Small intestine (tissue), 16 donors: ENCODE results near the gene PLCG2. TPM values are rescaled to one million over a fixed set of nuclear protein-coding genes. Genes with fewer than 3 reads are reported as not detected.
A peak's percentile ranks its signal among the peaks of the same experiment; 100 is the strongest.

Experiments used
- DNase-seq, 2 donors: peaks; one replicate each; pipeline versions ENCODE4 v3.0.0 to v3.0.0-alpha.2; 2013
- FAIRE-seq: peaks from 2 replicates; lab custom pipeline; 2012; peaks lifted over from hg19 to GRCh38; lab: Jason Lieb, UNC
- H3K27ac ChIP-seq, 3 donors: one replicate each; pipeline ENCODE4 v1.5.1; 2013; ENCODE audit warnings: low read length in 2 of 3, mild to moderate bottlenecking in 2 of 3, control low read depth in 1 of 3, inconsistent platforms in 1 of 3, low read depth in 1 of 3, moderate library complexity in 1 of 3
- H3K27me3 ChIP-seq, 3 donors: one replicate each; pipeline ENCODE4 v1.6.1; 2013; ENCODE audit warnings: low read length in 3 of 3, inconsistent platforms in 1 of 3; ENCODE audit not compliant: control insufficient read depth in 3 of 3, insufficient read depth in 3 of 3
- H3K36me3 ChIP-seq, 3 donors: one replicate each; pipeline ENCODE4 v1.6.1; 2013; ENCODE audit warnings: low read length in 3 of 3, inconsistent platforms in 1 of 3, low read depth in 1 of 3, mild to moderate bottlenecking in 1 of 3, moderate library complexity in 1 of 3; ENCODE audit not compliant: control insufficient read depth in 3 of 3, insufficient read depth in 2 of 3
- H3K4me1 ChIP-seq, 3 donors: one replicate each; pipeline ENCODE4 v1.6.1; 2013; ENCODE audit warnings: low read length in 2 of 3, inconsistent platforms in 1 of 3, low read depth in 1 of 3, mild to moderate bottlenecking in 1 of 3, moderate library complexity in 1 of 3; ENCODE audit not compliant: control insufficient read depth in 3 of 3, insufficient read depth in 2 of 3
- H3K4me3 ChIP-seq, 3 donors: one replicate each; pipeline ENCODE4 v1.5.1; 2013; ENCODE audit warnings: low read length in 3 of 3, control low read depth in 1 of 3, inconsistent platforms in 1 of 3, low read depth in 1 of 3, mild to moderate bottlenecking in 1 of 3, moderate library complexity in 1 of 3
- H3K9me3 ChIP-seq, 2 donors: one replicate each; pipeline ENCODE4 v1.6.1; 2013; ENCODE audit warnings: low read depth in 1 of 2, low read length in 1 of 2; ENCODE audit not compliant: control insufficient read depth in 2 of 2, insufficient read depth in 1 of 2
- WGBS, 3 donors: extraction: QIAGEN DNeasy Blood & Tissue Kit; methylation state at CpG; one replicate each; pipeline ENCODE4 v1.1.7; 2013; 5-methylcytosine and 5-hydroxymethylcytosine counted together
- long read RNA-seq, 10 donors: transcript quantifications; one replicate each; lab custom pipeline, GENCODE V29; 2026
- polyA plus RNA-seq, 4 donors: library from polyadenylated mRNA; stranded (reverse) in 3 of 4; unstranded in 1 of 4; fragments of 200-250 nt in 3 of 4; fragments of 120-200 nt in 1 of 4; gene quantifications; one replicate each; pipeline versions ENCODE4 v1.2.1 to v1.2.3, GENCODE V29; 2013
- donor health status: healthy with polysubstance abuse.
- donor health status: control.
- donor health status: control.
- donor health status: Bipolar disorder and iron deficiency.
- donor health status: healthy.

The PLCG2 gene
- polyA plus RNA-seq: 10 to 100 TPM in 3 of 4 donors, 1 to 10 TPM in 1; 8.4 to 27.5 (median 12.4) TPM
- long read RNA-seq, donor 1: 0 reads
- long read RNA-seq, donor 2: 0 reads
- long read RNA-seq, donor 3: 0 reads
- long read RNA-seq, donor 4: 0 reads
- long read RNA-seq, donor 5: 0 reads
- long read RNA-seq, donor 6: 0 reads
- long read RNA-seq, donor 7: 0 reads
- long read RNA-seq, donor 8: 0 reads
- long read RNA-seq, donor 9: 0 reads
- long read RNA-seq, donor 10: 0 reads

GRCh38 chr16:81778861-81779535, at the start of gene PLCG2:
TSS of gene PLCG2 (plus strand) at chr16:81779291. CDS start at chr16:81785990, 6,699 bp downstream.
- Histone ChIP-seq H3K36me3 (no peaks in the 10 kb centered on the region), H3K4me1 (peaks cover 3 to 11% (median 7%) of the 10 kb centered on the region in 3 donors), H3K27me3 (peaks cover 0 to 17% (median 0%) of the 10 kb centered on the region in 3 donors), H3K27ac (peak within 1 kb of the TSS in 2 of 3 donors; percentile 79 to 83), H3K4me3 (peak within 1 kb of the TSS; percentile 56 to 97 (median 66)), H3K9me3 (peaks cover 0 to 4% of the 10 kb centered on the region in 2 donors)
- FAIRE-seq: no peak
- 0% methylated on average over 35 to 78 of the region's 78 CpGs for WGBS, 3 donors
- peak; percentile 84 to 93 for DNase-seq

- Histone ChIP-seq H3K4me3 (no peak overlapping the region), H3K27me3 (peaks cover 0 to 6% (median 0%) of the 10 kb centered on the region in 3 donors), H3K36me3 (no peaks in the 10 kb centered on the region), H3K4me1 (peaks cover 0 to 8% (median 3%) of the 10 kb centered on the region in 3 donors), H3K9me3 (no peaks in the 10 kb centered on the region), H3K27ac (no peak overlapping the region)
- FAIRE-seq (no peak), DNase-seq (no peak)
- WGBS, 3 donors: 84 to 90% (median 87%) methylated on average over 15 to 16 of the region's 16 CpGs
Measured at GRCh38 chr16:81729451-81729850, 49.6 kb upstream of the PLCG2 start.

GRCh38 chr16:81730090-81731051, 48.7 kb upstream of the PLCG2 start:
- peaks cover 0 to 8% (median 3%) of the 10 kb centered on the region in 3 donors for H3K4me1 ChIP-seq
- H3K4me3 ChIP-seq: peak overlapping the region in 2 of 3 donors; percentile 14 to 37
- no peaks in the 10 kb centered on the region for H3K36me3 ChIP-seq
- H3K9me3 ChIP-seq: no peaks in the 10 kb centered on the region
- no peaks in the 10 kb centered on the region for H3K27me3 ChIP-seq
- FAIRE-seq (no peak), DNase-seq (peak; percentile 77 to 87)
- peak overlapping the region in 2 of 3 donors; percentile 16 to 83 for H3K27ac ChIP-seq
- 10 to 13% (median 10%) methylated on average over 44 to 47 of the region's 47 CpGs for WGBS, 3 donors

- H3K4me3 ChIP-seq: no peak overlapping the region
- DNase-seq (no peak), FAIRE-seq (no peak)
- H3K36me3 ChIP-seq: no peaks in the 10 kb centered on the region
- H3K27ac ChIP-seq: no peak overlapping the region
- H3K4me1 ChIP-seq: peaks cover 0 to 8% (median 3%) of the 10 kb centered on the region in 3 donors
- no peaks in the 10 kb centered on the region for H3K27me3 ChIP-seq
- peaks cover 0 to 2% of the 10 kb centered on the region in 2 donors for H3K9me3 ChIP-seq
- 89 to 92% (median 90%) methylated on average over 8 of the region's 8 CpGs for whole genome bisulfite sequencing, 3 donors
Measured at GRCh38 chr16:81731649-81732048, 47.4 kb upstream of the PLCG2 start.

GRCh38 chr16:81732699-81733098, 46.4 kb upstream of the PLCG2 start:
- no peaks in the 10 kb centered on the region for H3K36me3 ChIP-seq
- WGBS, 3 donors: 87 to 100% (median 100%) methylated on average over 1 of the region's 1 CpG
- H3K9me3 ChIP-seq: peaks cover 0 to 2% of the 10 kb centered on the region in 2 donors
- DNase-seq: no peak
- H3K4me1 ChIP-seq: peaks cover 0 to 8% (median 3%) of the 10 kb centered on the region in 3 donors
- H3K27ac ChIP-seq: no peak overlapping the region
- no peak overlapping the region for H3K4me3 ChIP-seq
- no peaks in the 10 kb centered on the region for H3K27me3 ChIP-seq
- no peak for FAIRE-seq

GRCh38 chr16:81733295-81733694, 45.8 kb upstream of the PLCG2 start:
- 81 to 96% (median 96%) methylated on average over 1 of the region's 1 CpG for WGBS, 3 donors
- no peak overlapping the region for H3K27ac ChIP-seq
- peaks cover 0 to 11% (median 3%) of the 10 kb centered on the region in 3 donors for H3K4me1 ChIP-seq
- peaks cover 0 to 2% of the 10 kb centered on the region in 2 donors for H3K9me3 ChIP-seq
- H3K36me3 ChIP-seq: no peaks in the 10 kb centered on the region
- no peak for FAIRE-seq
- no peak overlapping the region for H3K4me3 ChIP-seq
- H3K27me3 ChIP-seq: no peaks in the 10 kb centered on the region
- DNase-seq: no peak

GRCh38 chr16:81734632-81735434, 44.3 kb upstream of the PLCG2 start:
- Histone ChIP-seq H3K27me3 (no peaks in the 10 kb centered on the region), H3K9me3 (peaks cover 0 to 2% of the 10 kb centered on the region in 2 donors), H3K4me1 (peaks cover 0 to 14% (median 3%) of the 10 kb centered on the region in 3 donors), H3K4me3 (no peak overlapping the region), H3K27ac (no peak overlapping the region), H3K36me3 (no peaks in the 10 kb centered on the region)
- DNase-seq (no peak), FAIRE-seq (no peak)
- 95 to 99% (median 96%) methylated on average over 6 of the region's 6 CpGs for WGBS, 3 donors
